Spleen (tissue), 11 donors: Measurements from ENCODE around the gene SHF. TPM values are rescaled to one million over a fixed set of nuclear protein-coding genes. Genes with fewer than 3 reads are reported as not detected.

Experiments
- DNase-seq: peaks from one replicate; pipeline ENCODE4 v3.0.0-alpha.2; 2020
- H3K27ac ChIP-seq, 8 donors: fragments of 200-600 bp; sonication (generic) in 7 of 8; 1 replicate in 4 of 8; 2 replicates in 4 of 8; pipeline versions ENCODE4 v1.5.0 to v1.8.0; 2016 to 2021; ENCODE audit warnings: inconsistent platforms in 4 of 8, mild to moderate bottlenecking in 4 of 8, moderate library complexity in 1 of 8
- H3K27me3 ChIP-seq, 7 donors: fragments of 200-600 bp; sonication (generic) in 6 of 7; replicated peaks in 1 of 7; 1 replicate in 4 of 7; 2 replicates in 3 of 7; pipeline versions ENCODE4 v1.5.0 to v1.8.0; 2016 to 2021; ENCODE audit warnings: inconsistent platforms in 3 of 7, mild to moderate bottlenecking in 1 of 7
- H3K36me3 ChIP-seq, 6 donors: fragments of 200-600 bp; sonication (generic) in 5 of 6; 1 replicate in 4 of 6; 2 replicates in 2 of 6; pipeline versions ENCODE4 v1.5.0 to v1.8.0; 2016 to 2021; ENCODE audit warnings: inconsistent platforms in 2 of 6
- H3K4me1 ChIP-seq, 6 donors: fragments of 200-600 bp; sonication (generic) in 5 of 6; 1 replicate in 3 of 6; 2 replicates in 3 of 6; pipeline versions ENCODE4 v1.5.0 to v1.8.0; 2016 to 2021; ENCODE audit warnings: inconsistent platforms in 3 of 6
- H3K4me3 ChIP-seq, 8 donors: fragments of 200-600 bp; sonication (generic) in 7 of 8; 1 replicate in 4 of 8; 2 replicates in 4 of 8; pipeline versions ENCODE4 v1.5.0 to v1.8.0; 2016 to 2021; ENCODE audit warnings: inconsistent platforms in 4 of 8, mild to moderate bottlenecking in 4 of 8, moderate library complexity in 2 of 8
- H3K9me3 ChIP-seq, 8 donors: fragments of 200-600 bp; sonication (generic) in 7 of 8; 1 replicate in 4 of 8; 2 replicates in 4 of 8; pipeline versions ENCODE4 v1.5.0 to v1.8.0; 2016 to 2021; ENCODE audit warnings: inconsistent platforms in 4 of 8
- POLR2A ChIP-seq, 3 donors: fragments of 450-650 bp; IDR thresholded peaks; one replicate each; pipeline ENCODE4 v1.5.1; 2017; ENCODE audit warnings: antibody characterized with exemption in 3 of 3, mild to moderate bottlenecking in 1 of 3
- POLR2AphosphoS5 ChIP-seq, 3 donors: sonication (generic); formaldehyde crosslinking; IDR thresholded peaks; one replicate each; pipeline ENCODE4 v1.5.1; 2017; ENCODE audit warnings: antibody characterized with exemption in 3 of 3
- WGBS, 5 donors: extraction: QIAGEN DNeasy Blood & Tissue Kit in 3 of 5; methylation state at CpG; one replicate each; pipeline versions ENCODE4 v1.1.5 to v1.1.7; 2013 to 2018; 5-methylcytosine and 5-hydroxymethylcytosine counted together
- intact Hi-C: fragments of 100-400 bp; cut with DNase I; formaldehyde crosslinking; loops from one replicate; pipeline ENCODE4 v1.15.0; 2023; ENCODE audit warnings: low total_unique reads
- polyA plus RNA-seq, 3 donors: library from polyadenylated mRNA; stranded (reverse); fragments of 200-250 nt; gene quantifications; one replicate each; pipeline ENCODE4 v1.2.1, GENCODE V29; 2013
- total RNA-seq, 7 donors: library from RNA; depleted of rRNA in 3 of 7; stranded (reverse); fragments of >200 nt in 3 of 7; fragmentation: NEBNext Ultra II Directional in 4 of 7; extraction: Animal tissue kit (Norgen Biotek cat#: 25700) in 4 of 7; gene quantifications; one replicate each; pipeline versions ENCODE4 v1.1.0 to v1.2.1, GENCODE V29; 2016 to 2021
- TF ChIP-seq, protein P1 (sequence below), 11 experiments: fragments of 200-600 bp in 7 of 11; fragments of 450-650 bp in 4 of 11; sonication (generic) in 4 of 11; IDR thresholded peaks in 8 of 11; conservative IDR thresholded peaks in 3 of 11; 1 replicate in 7 of 11; 2 replicates in 4 of 11; pipeline versions ENCODE4 v1.4.0 to v1.8.0; 2016 to 2021; ENCODE audit warnings: antibody characterized with exemption in 11 of 11, inconsistent platforms in 4 of 11, mild to moderate bottlenecking in 1 of 11
- donor health status: healthy with polysubstance abuse.
- donor health status: DM: no; HTN: no; CAD: no; lungs with moderate emphysema.
- donor health status: DM: no; HTN: no; CAD: no.
- donor health status: Bipolar disorder and iron deficiency.
- donor health status: healthy.
- donor health status: DM: no; HTN: no; CAD: no.
- donor health status: DM: yes; HTN: yes; CAD: no.

Gene SHF
- total and polyA plus RNA-seq, 10 donors = 1.9 to 8.8 (median 5.7) TPM

GRCh38 chr15:45166834-45167630 is 20.7 kb downstream of the SHF start:
- TF ChIP-seq POLR2A (IDR thresholded peaks at IDR 0.05) (peak in 2 of 3 donors; percentile 11 to 46), POLR2AphosphoS5 (IDR thresholded peaks at IDR 0.05) (peak; percentile 76 to 86 (median 78))
- TF ChIP-seq, protein P1, sequence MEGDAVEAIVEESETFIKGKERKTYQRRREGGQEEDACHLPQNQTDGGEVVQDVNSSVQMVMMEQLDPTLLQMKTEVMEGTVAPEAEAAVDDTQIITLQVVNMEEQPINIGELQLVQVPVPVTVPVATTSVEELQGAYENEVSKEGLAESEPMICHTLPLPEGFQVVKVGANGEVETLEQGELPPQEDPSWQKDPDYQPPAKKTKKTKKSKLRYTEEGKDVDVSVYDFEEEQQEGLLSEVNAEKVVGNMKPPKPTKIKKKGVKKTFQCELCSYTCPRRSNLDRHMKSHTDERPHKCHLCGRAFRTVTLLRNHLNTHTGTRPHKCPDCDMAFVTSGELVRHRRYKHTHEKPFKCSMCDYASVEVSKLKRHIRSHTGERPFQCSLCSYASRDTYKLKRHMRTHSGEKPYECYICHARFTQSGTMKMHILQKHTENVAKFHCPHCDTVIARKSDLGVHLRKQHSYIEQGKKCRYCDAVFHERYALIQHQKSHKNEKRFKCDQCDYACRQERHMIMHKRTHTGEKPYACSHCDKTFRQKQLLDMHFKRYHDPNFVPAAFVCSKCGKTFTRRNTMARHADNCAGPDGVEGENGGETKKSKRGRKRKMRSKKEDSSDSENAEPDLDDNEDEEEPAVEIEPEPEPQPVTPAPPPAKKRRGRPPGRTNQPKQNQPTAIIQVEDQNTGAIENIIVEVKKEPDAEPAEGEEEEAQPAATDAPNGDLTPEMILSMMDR (IDR thresholded peaks at IDR 0.05 in 8 of 11, conservative IDR thresholded peaks at IDR 0.05 in 3 of 11) = peak; percentile 65 to 85 (median 79)
- WGBS, 5 donors = 0 to 1% (median 1%) methylated on average over 25 to 79 of the region's 79 CpGs
- peak overlapping the region; percentile 92 to 98 (median 98) for H3K27ac ChIP-seq
- DNase-seq = peak; percentile 97
- peaks cover 8 to 55% (median 25%) of the 10 kb centered on the region in 6 donors for H3K4me1 ChIP-seq
- peaks cover 0 to 5% (median 0%) of the 10 kb centered on the region in 6 donors for H3K36me3 ChIP-seq
- no peaks in the 10 kb centered on the region for H3K9me3 ChIP-seq
- intact Hi-C loops = loop anchor here (10.0 kb wide), 1 partner anchor 228 kb away; no protein-coding TSS in a partner anchor
- peak overlapping the region; percentile 52 to 75 (median 62) for H3K4me3 ChIP-seq
- no peaks in the 10 kb centered on the region for H3K27me3 ChIP-seq

- peaks cover 8 to 55% (median 25%) of the 10 kb centered on the region in 6 donors for H3K4me1 ChIP-seq
- H3K27me3 ChIP-seq = no peaks in the 10 kb centered on the region
- no peaks in the 10 kb centered on the region for H3K9me3 ChIP-seq
- WGBS, 5 donors = 74 to 88% (median 75%) methylated on average over 4 to 5 of the region's 5 CpGs
- no peak for DNase-seq
- TF ChIP-seq POLR2AphosphoS5 (IDR thresholded peaks at IDR 0.05) = no peak
- peak overlapping the region in 5 of 8 donors; percentile 92 to 98 (median 98) for H3K27ac ChIP-seq
- intact Hi-C loops = loop anchor here (10.0 kb wide), 1 partner anchor 229 kb away; no protein-coding TSS in a partner anchor
- no peak overlapping the region for H3K4me3 ChIP-seq
- no peaks in the 10 kb centered on the region for H3K36me3 ChIP-seq
Observed at GRCh38 chr15:45165536-45165935, 22.2 kb downstream of the SHF start.

- TF ChIP-seq, protein P1 (IDR thresholded peaks at IDR 0.05 in 8 of 11, conservative IDR thresholded peaks at IDR 0.05 in 3 of 11) = no peak
- TF ChIP-seq POLR2A (IDR thresholded peaks at IDR 0.05) (no peak), POLR2AphosphoS5 (IDR thresholded peaks at IDR 0.05) (no peak)
- intact Hi-C loops = loop anchor here (10.0 kb wide), 1 partner anchor 230 kb away; no protein-coding TSS in a partner anchor
- no peak overlapping the region for H3K4me3 ChIP-seq
- H3K27ac ChIP-seq = peak overlapping the region in 1 of 8 donors; percentile 98
- no peak for DNase-seq
- peaks cover 8 to 53% (median 25%) of the 10 kb centered on the region in 6 donors for H3K4me1 ChIP-seq
- H3K36me3 ChIP-seq = no peaks in the 10 kb centered on the region
- WGBS, 5 donors = 87 to 100% (median 96%) methylated on average over 1 of the region's 1 CpG
- no peaks in the 10 kb centered on the region for H3K27me3 ChIP-seq
- H3K9me3 ChIP-seq = no peaks in the 10 kb centered on the region
Observed at GRCh38 chr15:45164914-45165313, 22.9 kb downstream of the SHF start.

- Histone ChIP-seq H3K4me3 (no peak overlapping the region), H3K9me3 (no peaks in the 10 kb centered on the region), H3K27ac (no peak overlapping the region), H3K36me3 (no peaks in the 10 kb centered on the region), H3K4me1 (peaks cover 7 to 44% (median 25%) of the 10 kb centered on the region in 6 donors), H3K27me3 (no peaks in the 10 kb centered on the region)
- intact Hi-C loops = loop anchor here (10.0 kb wide), 1 partner anchor 231 kb away; no protein-coding TSS in a partner anchor
- TF ChIP-seq, protein P1 (IDR thresholded peaks at IDR 0.05 in 8 of 11, conservative IDR thresholded peaks at IDR 0.05 in 3 of 11) = no peak
- TF ChIP-seq POLR2AphosphoS5 (IDR thresholded peaks at IDR 0.05) (no peak), POLR2A (IDR thresholded peaks at IDR 0.05) (no peak)
- DNase-seq = no peak
- WGBS, 5 donors = 86 to 95% (median 88%) methylated on average over 8 to 9 of the region's 9 CpGs
Observed at GRCh38 chr15:45163508-45163856, 24.3 kb downstream of the SHF start.
